Natural killer cell (primary cell): ENCODE data around the gene LYZL1. TPM values are rescaled to one million over a fixed set of nuclear protein-coding genes. Genes with fewer than 3 reads are reported as not detected.

ENCODE experiments used
- ATAC-seq, 3 donors: fragments of 150-1000 bp in 2 of 3; fragments of 200-7000 bp in 1 of 3; cut with Tn5 transposase; 1 replicate in 1 of 3; 2 replicates in 2 of 3; pipeline ENCODE4 v1.10.0; 2021; ENCODE audit warnings: mild to moderate bottlenecking in 2 of 3, moderate library complexity in 2 of 3
- DNase-seq, 2 donors: peaks; one replicate each; pipeline versions ENCODE4 v3.0.0 to v3.0.0-alpha.2; 2013 to 2021; ENCODE audit warnings: mixed read lengths in 1 of 2
- H3K27ac ChIP-seq: one replicate; pipeline ENCODE4 v1.5.1; 2013; ENCODE audit warnings: mild to moderate bottlenecking, low read length
- H3K27me3 ChIP-seq: one replicate; pipeline ENCODE4 v1.6.1; 2013; ENCODE audit warnings: low read length; ENCODE audit not compliant: control insufficient read depth, insufficient read depth
- H3K36me3 ChIP-seq: one replicate; pipeline ENCODE4 v1.6.1; 2013; ENCODE audit warnings: low read length; ENCODE audit not compliant: control insufficient read depth, insufficient read depth
- H3K4me1 ChIP-seq: one replicate; pipeline ENCODE4 v1.6.1; 2013; ENCODE audit warnings: low read length; ENCODE audit not compliant: control insufficient read depth, insufficient read depth
- H3K4me3 ChIP-seq: one replicate; pipeline ENCODE4 v1.5.1; 2013; ENCODE audit warnings: low read length
- H3K9me3 ChIP-seq: one replicate; pipeline ENCODE4 v1.6.1; 2013; ENCODE audit warnings: low read length; ENCODE audit not compliant: control insufficient read depth, insufficient read depth
- H3K27ac Mint-ChIP-seq, 2 donors: one replicate each; pipeline ENCODE4 v1.8.0; 2022; ENCODE audit warnings: mild to moderate bottlenecking in 2 of 2, mixed read lengths in 2 of 2, moderate library complexity in 1 of 2
- H3K27me3 Mint-ChIP-seq, 2 donors: one replicate each; pipeline ENCODE4 v1.8.0; 2022; ENCODE audit warnings: low read depth in 2 of 2, mixed read lengths in 2 of 2
- H3K36me3 Mint-ChIP-seq: one replicate; pipeline ENCODE4 v1.8.0; 2022; ENCODE audit warnings: mixed read lengths
- H3K4me1 Mint-ChIP-seq, 2 donors: one replicate each; pipeline ENCODE4 v1.8.0; 2022; ENCODE audit warnings: mixed read lengths in 2 of 2
- H3K4me3 Mint-ChIP-seq: one replicate; pipeline ENCODE4 v1.8.0; 2022; ENCODE audit warnings: mild to moderate bottlenecking, moderate library complexity, mixed read lengths
- H3K9me3 Mint-ChIP-seq, 2 donors: one replicate each; pipeline ENCODE4 v1.8.0; 2022; ENCODE audit warnings: mixed read lengths in 2 of 2
- CTCF ChIP-seq: fragments of 200-600 bp; IDR thresholded peaks from one replicate; pipeline ENCODE4 v1.8.0; 2022; ENCODE audit warnings: antibody characterized with exemption
- WGBS: methylation state at CpG from one replicate; pipeline ENCODE4 v1.1.7; 2013; ENCODE audit warnings: missing lambda C conversion rate; ENCODE audit not compliant: insufficient coverage; 5-methylcytosine and 5-hydroxymethylcytosine counted together
- intact Hi-C: fragments of 100-400 bp; cut with micrococcal nuclease; formaldehyde crosslinking; loops from one replicate; pipeline ENCODE4 v1.14.2; 2022
- total RNA-seq, 4 donors: library from RNA; stranded (reverse); fragments of 120-200 nt in 1 of 4; gene quantifications; one replicate each; pipeline versions ENCODE4 v1.2.3 to v1.2.4, GENCODE V29; 2013 to 2022

Gene LYZL1
- total RNA-seq, 3 donors from 2014 or later (not counting 1 experiment from before 2014, with no cell fraction given) = not detected

GRCh38 chr10:29353887-29354561 lies 65.2 kb downstream of the LYZL1 start:
- no peaks in the 10 kb centered on the region for H3K36me3 Mint-ChIP-seq
- TF ChIP-seq CTCF = no peak
- H3K36me3 ChIP-seq = no peaks in the 10 kb centered on the region
- H3K4me1 Mint-ChIP-seq = no peaks in the 10 kb centered on the region
- no peak overlapping the region for H3K27ac Mint-ChIP-seq
- H3K9me3 ChIP-seq = no peaks in the 10 kb centered on the region
- H3K27ac ChIP-seq = no peak overlapping the region
- H3K27me3 Mint-ChIP-seq = peaks cover 8 to 10% of the 10 kb centered on the region in 2 donors
- WGBS = 83% methylated on average over 2 of the region's 3 CpGs
- no peak overlapping the region for H3K4me3 Mint-ChIP-seq
- intact Hi-C loops = no loop called here
- DNase-seq (no peak), ATAC-seq (no peak)
- no peaks in the 10 kb centered on the region for H3K9me3 Mint-ChIP-seq
- no peaks in the 10 kb centered on the region for H3K4me1 ChIP-seq
- no peaks in the 10 kb centered on the region for H3K27me3 ChIP-seq
- H3K4me3 ChIP-seq = no peak overlapping the region

- intact Hi-C loops = no loop called here
- H3K36me3 ChIP-seq = no peaks in the 10 kb centered on the region
- 65% methylated on average over 6 of the region's 6 CpGs for WGBS
- H3K36me3 Mint-ChIP-seq = no peaks in the 10 kb centered on the region
- peaks cover 4 to 8% of the 10 kb centered on the region in 2 donors for H3K27me3 Mint-ChIP-seq
- H3K27ac Mint-ChIP-seq = no peak overlapping the region
- H3K4me3 ChIP-seq = no peak overlapping the region
- ATAC-seq (no peak), DNase-seq (no peak)
- no peak overlapping the region for H3K27ac ChIP-seq
- H3K4me1 ChIP-seq = no peaks in the 10 kb centered on the region
- H3K4me3 Mint-ChIP-seq = no peak overlapping the region
- H3K27me3 ChIP-seq = no peaks in the 10 kb centered on the region
- TF ChIP-seq CTCF = no peak
- H3K9me3 Mint-ChIP-seq = no peaks in the 10 kb centered on the region
- no peaks in the 10 kb centered on the region for H3K4me1 Mint-ChIP-seq
- H3K9me3 ChIP-seq = no peaks in the 10 kb centered on the region
Measured at GRCh38 chr10:29355411-29355991, 66.6 kb downstream of the LYZL1 start.

GRCh38 chr10:29356931-29357330 lies 68.1 kb downstream of the LYZL1 start:
- Mint-ChIP-seq H3K27me3 (no peaks in the 10 kb centered on the region), H3K9me3 (no peaks in the 10 kb centered on the region), H3K4me3 (no peak overlapping the region), H3K36me3 (no peaks in the 10 kb centered on the region), H3K27ac (no peak overlapping the region), H3K4me1 (no peaks in the 10 kb centered on the region)
- ATAC-seq = no peak
- Histone ChIP-seq H3K27me3 (no peaks in the 10 kb centered on the region), H3K36me3 (no peaks in the 10 kb centered on the region), H3K27ac (no peak overlapping the region), H3K4me1 (no peaks in the 10 kb centered on the region), H3K4me3 (no peak overlapping the region), H3K9me3 (no peaks in the 10 kb centered on the region)
- DNase-seq = no peak
- no peak for TF ChIP-seq CTCF
- 87% methylated on average over 2 of the region's 2 CpGs for WGBS
- intact Hi-C loops = no loop called here
